HepG2 (cell line): ENCODE measurements around the gene CISD3. TPM values are rescaled to one million over a fixed set of nuclear protein-coding genes. Genes with fewer than 3 reads are reported as not detected.

Experiments used
- KDM2A ChIP-seq: sonication (generic); formaldehyde crosslinking; IDR thresholded peaks from 2 replicates; pipeline ENCODE4 v1.4.0; 2020; ENCODE audit warnings: low read depth, missing genetic modification reagents, borderline replicate concordance
- NAIF1 ChIP-seq: sonication (generic); formaldehyde crosslinking; IDR thresholded peaks from 2 replicates; pipeline ENCODE4 v1.5.0; 2020; ENCODE audit warnings: mild to moderate bottlenecking, missing genetic modification reagents, borderline replicate concordance
- NFKBIZ ChIP-seq: IDR thresholded peaks from 2 replicates; pipeline ENCODE4 v1.6.1; 2018; ENCODE audit warnings: missing genetic modification reagents, missing compliant biosample characterization
- RBFOX2 ChIP-seq: fragments of 200-400 bp; formaldehyde crosslinking; IDR thresholded peaks from 2 replicates; pipeline ENCODE4 v1.6.1; 2017; ENCODE audit warnings: low read depth, mild to moderate bottlenecking, low read length
- SMAD1 ChIP-seq: sonication (generic); formaldehyde crosslinking; IDR thresholded peaks from 2 replicates; pipeline ENCODE4 v1.4.0; 2020; ENCODE audit warnings: missing genetic modification reagents, low read depth, mild to moderate bottlenecking, borderline replicate concordance
- TERF1 ChIP-seq: sonication (generic); formaldehyde crosslinking; IDR thresholded peaks from 2 replicates; pipeline ENCODE4 v1.8.0; 2022; ENCODE audit warnings: mild to moderate bottlenecking, missing genetic modification reagents, moderate library complexity
- ZNF224 ChIP-seq: sonication (generic); formaldehyde crosslinking; IDR thresholded peaks from 2 replicates; pipeline ENCODE4 v1.5.0; 2020; ENCODE audit warnings: mild to moderate bottlenecking, missing genetic modification reagents
- ZNF333 ChIP-seq: sonication (generic); formaldehyde crosslinking; IDR thresholded peaks from 2 replicates; pipeline ENCODE4 v1.4.0; 2020; ENCODE audit warnings: mild to moderate bottlenecking, missing genetic modification reagents, borderline replicate concordance
- ZNF414 ChIP-seq: sonication (generic); formaldehyde crosslinking; IDR thresholded peaks from 2 replicates; pipeline ENCODE4 v1.5.0; 2020; ENCODE audit warnings: missing genetic modification reagents
- ZNF772 ChIP-seq: sonication (generic); formaldehyde crosslinking; IDR thresholded peaks from 2 replicates; pipeline ENCODE4 v1.5.0; 2020; ENCODE audit warnings: mild to moderate bottlenecking, missing genetic modification reagents
- ZNF773 ChIP-seq: sonication (generic); formaldehyde crosslinking; IDR thresholded peaks from 2 replicates; pipeline ENCODE4 v1.4.0; 2020; ENCODE audit warnings: missing genetic modification reagents, borderline replicate concordance
- ZNF883 ChIP-seq: sonication (generic); formaldehyde crosslinking; IDR thresholded peaks from 2 replicates; pipeline ENCODE4 v1.5.1; 2020; ENCODE audit warnings: mild to moderate bottlenecking, missing genetic modification reagents; ENCODE audit errors: not compliant biosample characterization
- polyA plus RNA-seq, 8 experiments: library from polyadenylated mRNA; depleted of rRNA in 3 of 8; stranded (reverse) in 7 of 8; unstranded in 1 of 8; fragments of >200 nt; fragmentation: Illumina TruSeq in 4 of 8; extraction: Trizol in 4 of 8; gene quantifications; 2 replicates each; pipeline versions ENCODE4 v1.2.1 to v1.2.3, GENCODE V29; 2011 to 2016; ENCODE audit warnings: low read depth in 4 of 8, missing spikeins in 1 of 8, mixed read lengths in 1 of 8; ENCODE audit not compliant: insufficient read depth in 1 of 8
- total RNA-seq, 5 experiments: library from RNA; depleted of rRNA; stranded (reverse); fragments of >200 nt; fragmentation: Illumina TruSeq; extraction: Trizol; gene quantifications; 2 replicates each; pipeline ENCODE4 v1.2.3, GENCODE V29; 2016; ENCODE audit warnings: low read depth in 1 of 5
- TF ChIP-seq, protein P1 (sequence below): sonication (generic); formaldehyde crosslinking; IDR thresholded peaks from 2 replicates; pipeline ENCODE4 v1.4.0; 2020; ENCODE audit warnings: missing genetic modification reagents

The CISD3 gene
- total and polyA plus RNA-seq, 2 of the 13 experiments (the other 11 are each of a cell fraction or from before 2014, with no cell fraction given): 30.0 to 34.1 TPM

DNA sequence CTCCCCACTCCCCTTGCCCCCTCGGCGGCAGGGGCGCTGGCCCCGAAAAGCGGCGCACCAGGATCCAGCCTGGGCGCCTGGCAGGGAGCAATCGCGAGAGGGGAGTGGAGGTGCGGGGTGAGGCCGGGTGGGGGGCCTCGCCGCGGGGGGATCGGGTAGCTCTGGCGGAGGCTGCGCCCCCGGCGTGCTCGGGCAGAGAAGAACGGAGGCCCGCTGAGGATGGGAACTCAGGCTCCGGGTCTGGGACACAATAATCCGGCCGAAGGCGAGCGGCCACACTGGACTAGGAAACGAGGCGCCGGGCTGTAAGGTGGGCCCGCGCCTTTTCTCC is 18.7 kb downstream of the CISD3 start (continued):
- TF ChIP-seq SMAD1 (CRISPR knock-in tag): 0 out of 2 replicates have a peak, but pooled peaks have one; percentile 17
- TF ChIP-seq, protein P1, sequence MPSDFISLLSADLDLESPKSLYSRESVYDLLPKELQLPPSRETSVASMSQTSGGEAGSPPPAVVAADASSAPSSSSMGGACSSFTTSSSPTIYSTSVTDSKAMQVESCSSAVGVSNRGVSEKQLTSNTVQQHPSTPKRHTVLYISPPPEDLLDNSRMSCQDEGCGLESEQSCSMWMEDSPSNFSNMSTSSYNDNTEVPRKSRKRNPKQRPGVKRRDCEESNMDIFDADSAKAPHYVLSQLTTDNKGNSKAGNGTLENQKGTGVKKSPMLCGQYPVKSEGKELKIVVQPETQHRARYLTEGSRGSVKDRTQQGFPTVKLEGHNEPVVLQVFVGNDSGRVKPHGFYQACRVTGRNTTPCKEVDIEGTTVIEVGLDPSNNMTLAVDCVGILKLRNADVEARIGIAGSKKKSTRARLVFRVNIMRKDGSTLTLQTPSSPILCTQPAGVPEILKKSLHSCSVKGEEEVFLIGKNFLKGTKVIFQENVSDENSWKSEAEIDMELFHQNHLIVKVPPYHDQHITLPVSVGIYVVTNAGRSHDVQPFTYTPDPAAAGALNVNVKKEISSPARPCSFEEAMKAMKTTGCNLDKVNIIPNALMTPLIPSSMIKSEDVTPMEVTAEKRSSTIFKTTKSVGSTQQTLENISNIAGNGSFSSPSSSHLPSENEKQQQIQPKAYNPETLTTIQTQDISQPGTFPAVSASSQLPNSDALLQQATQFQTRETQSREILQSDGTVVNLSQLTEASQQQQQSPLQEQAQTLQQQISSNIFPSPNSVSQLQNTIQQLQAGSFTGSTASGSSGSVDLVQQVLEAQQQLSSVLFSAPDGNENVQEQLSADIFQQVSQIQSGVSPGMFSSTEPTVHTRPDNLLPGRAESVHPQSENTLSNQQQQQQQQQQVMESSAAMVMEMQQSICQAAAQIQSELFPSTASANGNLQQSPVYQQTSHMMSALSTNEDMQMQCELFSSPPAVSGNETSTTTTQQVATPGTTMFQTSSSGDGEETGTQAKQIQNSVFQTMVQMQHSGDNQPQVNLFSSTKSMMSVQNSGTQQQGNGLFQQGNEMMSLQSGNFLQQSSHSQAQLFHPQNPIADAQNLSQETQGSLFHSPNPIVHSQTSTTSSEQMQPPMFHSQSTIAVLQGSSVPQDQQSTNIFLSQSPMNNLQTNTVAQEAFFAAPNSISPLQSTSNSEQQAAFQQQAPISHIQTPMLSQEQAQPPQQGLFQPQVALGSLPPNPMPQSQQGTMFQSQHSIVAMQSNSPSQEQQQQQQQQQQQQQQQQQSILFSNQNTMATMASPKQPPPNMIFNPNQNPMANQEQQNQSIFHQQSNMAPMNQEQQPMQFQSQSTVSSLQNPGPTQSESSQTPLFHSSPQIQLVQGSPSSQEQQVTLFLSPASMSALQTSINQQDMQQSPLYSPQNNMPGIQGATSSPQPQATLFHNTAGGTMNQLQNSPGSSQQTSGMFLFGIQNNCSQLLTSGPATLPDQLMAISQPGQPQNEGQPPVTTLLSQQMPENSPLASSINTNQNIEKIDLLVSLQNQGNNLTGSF (CRISPR knock-in tag): 0 out of 2 replicates have a peak, but pooled peaks have one; percentile 21
- peak; percentile 0 for TF ChIP-seq ZNF883
- TF ChIP-seq ZNF333: 0 out of 2 replicates have a peak, but pooled peaks have one; percentile 1
- TF ChIP-seq ZNF773 (CRISPR knock-in tag): 0 out of 2 replicates have a peak, but pooled peaks have one; percentile 69
- no peak for TF ChIP-seq NFKBIZ (CRISPR knock-in tag)
- TF ChIP-seq ZNF772 (CRISPR knock-in tag): 0 out of 2 replicates have a peak, but pooled peaks have one; percentile 17
- TF ChIP-seq NAIF1 (CRISPR knock-in tag): no peak
- TF ChIP-seq RBFOX2: peak; percentile 34
- TF ChIP-seq TERF1 (CRISPR knock-in tag): peak; percentile 73; the same call in 1 of the 2 replicates
- TF ChIP-seq ZNF224 (CRISPR knock-in tag): no peak
- peak; percentile 18; the same call in 1 of the 2 replicates for TF ChIP-seq ZNF414 (CRISPR knock-in tag)
- TF ChIP-seq KDM2A (CRISPR knock-in tag): peak; percentile 21; the same call in 1 of the 2 replicates
